SK-N-SH (cell line): ENCODE measurements around the gene COQ5. TPM values are rescaled to one million over a fixed set of nuclear protein-coding genes. Genes with fewer than 3 reads are reported as not detected.
"Not testable (repeated sequence)": the region's sequence is repeated elsewhere in the genome, so short reads cannot be mapped to it uniquely, and the experiment has no call there.

Experiments used
- CTCF ChIA-PET: fragments of 300-600, 350-600 bp; formaldehyde crosslinking; extraction: SDS; loops from one replicate; lab custom pipeline; 2021; lab: Yijun Ruan, JAX
- POLR2A ChIA-PET: fragments of 350-600 bp; sonication (Branson Sonifier 250); formaldehyde crosslinking; extraction: SDS; loops from one replicate; lab custom pipeline; 2020; ENCODE audit warnings: antibody characterized with exemption, inconsistent platforms; lab: Yijun Ruan, JAX
- DNase-seq: peaks from one replicate; pipeline ENCODE4 v3.0.0; 2012
- H2AFZ ChIP-seq: fragments of 200-600 bp; sonication (generic); 2 replicates; pipeline ENCODE4 v1.8.1; 2016; ENCODE audit warnings: antibody characterized with exemption, mild to moderate bottlenecking, low read depth
- H3F3A ChIP-seq: fragments of 200-600 bp; sonication (generic); replicated peaks from 2 replicates; pipeline ENCODE3; 2016; ENCODE audit warnings: antibody characterized with exemption, mild to moderate bottlenecking; ENCODE audit not compliant: insufficient read depth
- H3K27ac ChIP-seq, 2 experiments: fragments of 200-500 bp in 1 of 2; fragments of 200-600 bp in 1 of 2; sonication (Bioruptor generic) in 1 of 2; sonication (generic), shearing (Covaris generic) in 1 of 2; 2 replicates each; pipeline versions ENCODE4 v1.5.1 to v1.6.1; 2014 to 2016; ENCODE audit warnings: low read depth in 2 of 2, inconsistent platforms in 1 of 2, low read length in 1 of 2, mild to moderate bottlenecking in 1 of 2, mixed read lengths in 1 of 2
- H3K27me3 ChIP-seq: fragments of 200-600 bp; sonication (generic), shearing (Covaris generic); 2 replicates; pipeline ENCODE4 v1.6.1; 2016; ENCODE audit warnings: mixed run types; ENCODE audit not compliant: insufficient read depth
- H3K36me3 ChIP-seq, 2 experiments: fragments of 200-500 bp in 1 of 2; fragments of 200-600 bp in 1 of 2; sonication (Bioruptor generic) in 1 of 2; sonication (generic) in 1 of 2; replicated peaks in 1 of 2; 2 replicates each; pipeline versions ENCODE3 to v1.5.1; 2014 to 2016; ENCODE audit warnings: low read length in 1 of 2, mild to moderate bottlenecking in 1 of 2; ENCODE audit not compliant: insufficient read depth in 2 of 2, control insufficient read depth in 1 of 2
- H3K4me1 ChIP-seq, 2 experiments: fragments of 200-500 bp in 1 of 2; fragments of 200-600 bp in 1 of 2; sonication (Bioruptor generic) in 1 of 2; sonication (generic), shearing (Covaris generic) in 1 of 2; 2 replicates each; pipeline versions ENCODE4 v1.5.1 to v1.6.1; 2014 to 2016; ENCODE audit warnings: low read depth in 1 of 2, low read length in 1 of 2, mixed run types in 1 of 2; ENCODE audit not compliant: insufficient read depth in 2 of 2, control insufficient read depth in 1 of 2
- H3K4me2 ChIP-seq: fragments of 200-600 bp; sonication (generic), shearing (Covaris generic); 2 replicates; pipeline ENCODE4 v1.6.1; 2017; ENCODE audit warnings: mixed run types
- H3K4me3 ChIP-seq, 2 experiments: fragments of 200-500 bp in 1 of 2; fragments of 200-600 bp in 1 of 2; sonication (Bioruptor generic) in 1 of 2; sonication (generic), shearing (Covaris generic) in 1 of 2; 2 replicates each; pipeline versions ENCODE4 v1.5.1 to v1.8.1; 2014 to 2016; ENCODE audit warnings: low read depth in 2 of 2, inconsistent platforms in 1 of 2, low read length in 1 of 2, mild to moderate bottlenecking in 1 of 2, mixed read lengths in 1 of 2, moderate library complexity in 1 of 2
- H3K79me2 ChIP-seq: fragments of 200-600 bp; sonication (generic); 2 replicates; pipeline ENCODE4 v1.8.1; 2017; ENCODE audit warnings: mild to moderate bottlenecking; ENCODE audit not compliant: insufficient read depth
- H3K9ac ChIP-seq: fragments of 200-600 bp; sonication (generic); 2 replicates; pipeline ENCODE4 v1.6.1; 2017; ENCODE audit warnings: mixed run types
- H3K9me2 ChIP-seq: fragments of 200-600 bp; sonication (generic); 2 replicates; pipeline ENCODE4 v1.6.1; 2017; ENCODE audit warnings: mixed run types
- H3K9me3 ChIP-seq: fragments of 200-600 bp; sonication (generic); 2 replicates; pipeline ENCODE4 v1.6.1; 2017; ENCODE audit warnings: mixed run types, mild to moderate bottlenecking, moderate library complexity
- H4K20me1 ChIP-seq: fragments of 200-600 bp; sonication (generic); 2 replicates; pipeline ENCODE4 v1.6.1; 2017; ENCODE audit warnings: mild to moderate bottlenecking, mixed run types; ENCODE audit not compliant: insufficient read depth
- EP300 ChIP-seq, 2 experiments: IDR thresholded peaks; 2 replicates each; pipeline versions ENCODE4 v1.4.0 to v1.6.1; 2012; ENCODE audit warnings: borderline replicate concordance in 1 of 2, low read depth in 1 of 2, low read length in 1 of 2
- FOXJ3 ChIP-seq: sonication (generic); formaldehyde crosslinking; IDR thresholded peaks from 2 replicates; pipeline ENCODE4 v1.5.1; 2020; ENCODE audit warnings: mild to moderate bottlenecking, missing genetic modification reagents
- MXI1 ChIP-seq: IDR thresholded peaks from 2 replicates; pipeline ENCODE4 v1.6.1; 2012; ENCODE audit warnings: mild to moderate bottlenecking, low read depth, low read length, improper control_type of control experiment
- NFIC ChIP-seq: IDR thresholded peaks from 2 replicates; pipeline ENCODE4 v1.4.0; 2012; ENCODE audit warnings: borderline replicate concordance
- SMC3 ChIP-seq: IDR thresholded peaks from 2 replicates; pipeline ENCODE4 v1.6.1; 2012; ENCODE audit warnings: low read depth, low read length, improper control_type of control experiment
- TAF1 ChIP-seq: IDR thresholded peaks from 2 replicates; pipeline ENCODE4 v1.6.1; 2012; ENCODE audit warnings: low read depth, mild to moderate bottlenecking, low read length, moderate library complexity, borderline replicate concordance
- YY1 ChIP-seq: IDR thresholded peaks from 2 replicates; pipeline ENCODE4 v1.4.0; 2012; ENCODE audit warnings: low read depth, mild to moderate bottlenecking
- WGBS: methylation state at CpG from one replicate; pipeline ENCODE4 v1.1.6; 2017; ENCODE audit warnings: low lambda C conversion rate; 5-methylcytosine and 5-hydroxymethylcytosine counted together
- polyA plus RNA-seq, 3 experiments: library from polyadenylated mRNA; depleted of rRNA; stranded (reverse); fragments of >200 nt; gene quantifications; 2 replicates each; pipeline ENCODE4 v1.2.3, GENCODE V29; 2012
- TF ChIP-seq, protein P1 (sequence below): IDR thresholded peaks from 2 replicates; pipeline ENCODE4 v1.4.0; 2012; ENCODE audit warnings: low read depth
- TF ChIP-seq, protein P2 (sequence below): fragments of 150-350 bp; IDR thresholded peaks from 2 replicates; pipeline ENCODE4 v1.6.1; 2017; ENCODE audit warnings: antibody characterized with exemption, low read length, low read depth, borderline replicate concordance
- TF ChIP-seq, protein P3 (sequence below): fragments of 150-350 bp; IDR thresholded peaks from 2 replicates; pipeline ENCODE4 v1.6.1; 2016; ENCODE audit warnings: mild to moderate bottlenecking, low read depth, low read length

The COQ5 gene
- polyA plus RNA-seq, 1 of the 3 experiments (the other 2 are of a cell fraction) = 28.0 TPM

DNA sequence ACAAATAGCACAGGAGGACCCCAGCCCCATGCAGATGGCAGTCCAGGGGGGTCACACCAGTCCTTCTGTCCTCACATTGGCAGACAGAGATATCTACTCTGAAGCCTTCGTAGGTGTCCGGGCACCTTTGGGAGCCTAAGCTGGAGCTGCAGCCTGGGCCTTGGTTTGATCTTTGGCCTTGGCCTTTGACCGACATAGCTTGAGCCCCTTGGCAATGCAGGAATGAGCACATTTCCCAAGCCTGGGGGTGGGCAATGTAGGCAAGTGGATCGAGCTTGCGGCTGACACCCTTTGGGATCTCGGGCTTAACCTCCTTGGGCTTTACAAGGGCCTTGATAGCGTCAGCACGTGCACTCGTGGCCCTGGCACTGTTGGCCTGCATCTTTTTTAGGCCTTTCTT lies 6.4 kb downstream of the COQ5 start:
- H3K27ac ChIP-seq = no peak overlapping the region
- no peak overlapping the region for H3K4me2 ChIP-seq
- peaks cover 7% of the 10 kb centered on the region; the same call in 1 of the 2 replicates for H3K79me2 ChIP-seq
- H2AFZ ChIP-seq = no peak overlapping the region
- no peaks in the 10 kb centered on the region for H3K4me1 ChIP-seq
- H4K20me1 ChIP-seq = no peaks in the 10 kb centered on the region
- POLR2A ChIA-PET = no interaction called here
- TF ChIP-seq YY1 = no peak
- TF ChIP-seq NFIC = no peak
- no peak for TF ChIP-seq FOXJ3
- no peak for TF ChIP-seq TAF1
- TF ChIP-seq EP300 (IDR thresholded peaks at IDR 0.05; ENCODE audit: borderline replicate concordance in 1 of 2, low read depth in 1 of 2, low read length in 1 of 2) = no peak
- TF ChIP-seq, protein P1, sequence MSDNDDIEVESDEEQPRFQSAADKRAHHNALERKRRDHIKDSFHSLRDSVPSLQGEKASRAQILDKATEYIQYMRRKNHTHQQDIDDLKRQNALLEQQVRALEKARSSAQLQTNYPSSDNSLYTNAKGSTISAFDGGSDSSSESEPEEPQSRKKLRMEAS = no peak
- TF ChIP-seq, protein P2, sequence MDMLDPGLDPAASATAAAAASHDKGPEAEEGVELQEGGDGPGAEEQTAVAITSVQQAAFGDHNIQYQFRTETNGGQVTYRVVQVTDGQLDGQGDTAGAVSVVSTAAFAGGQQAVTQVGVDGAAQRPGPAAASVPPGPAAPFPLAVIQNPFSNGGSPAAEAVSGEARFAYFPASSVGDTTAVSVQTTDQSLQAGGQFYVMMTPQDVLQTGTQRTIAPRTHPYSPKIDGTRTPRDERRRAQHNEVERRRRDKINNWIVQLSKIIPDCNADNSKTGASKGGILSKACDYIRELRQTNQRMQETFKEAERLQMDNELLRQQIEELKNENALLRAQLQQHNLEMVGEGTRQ = no peak
- TF ChIP-seq MXI1 = no peak
- TF ChIP-seq, protein P3, sequence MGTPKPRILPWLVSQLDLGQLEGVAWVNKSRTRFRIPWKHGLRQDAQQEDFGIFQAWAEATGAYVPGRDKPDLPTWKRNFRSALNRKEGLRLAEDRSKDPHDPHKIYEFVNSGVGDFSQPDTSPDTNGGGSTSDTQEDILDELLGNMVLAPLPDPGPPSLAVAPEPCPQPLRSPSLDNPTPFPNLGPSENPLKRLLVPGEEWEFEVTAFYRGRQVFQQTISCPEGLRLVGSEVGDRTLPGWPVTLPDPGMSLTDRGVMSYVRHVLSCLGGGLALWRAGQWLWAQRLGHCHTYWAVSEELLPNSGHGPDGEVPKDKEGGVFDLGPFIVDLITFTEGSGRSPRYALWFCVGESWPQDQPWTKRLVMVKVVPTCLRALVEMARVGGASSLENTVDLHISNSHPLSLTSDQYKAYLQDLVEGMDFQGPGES = no peak
- TF ChIP-seq SMC3 = no peak
- CTCF ChIA-PET = interaction anchor here (0.6 kb wide), 1 partner anchor 20 kb away, joined by 3 read pairs; no protein-coding TSS in a partner anchor
- H3K9ac ChIP-seq = no peak overlapping the region
- H3K36me3 ChIP-seq = peaks cover 0 to 4% of the 10 kb centered on the region in 2 experiments
- 94% methylated on average over 6 of the region's 9 CpGs for WGBS
- H3K4me3 ChIP-seq = no peak overlapping the region
- no peaks in the 10 kb centered on the region for H3F3A ChIP-seq
- no peaks in the 10 kb centered on the region for H3K9me3 ChIP-seq
- H3K9me2 ChIP-seq = no peaks in the 10 kb centered on the region
- no peaks in the 10 kb centered on the region for H3K27me3 ChIP-seq
- DNase-seq = no peak

- H3K27ac ChIP-seq, H3K27me3 ChIP-seq, H2AFZ ChIP-seq, H3K4me2 ChIP-seq, DNase-seq, POLR2A ChIA-PET, H3F3A ChIP-seq, H3K9me3 ChIP-seq, H3K4me1 ChIP-seq, H3K79me2 ChIP-seq, H3K9me2 ChIP-seq, H3K9ac ChIP-seq, CTCF ChIA-PET, H3K4me3 ChIP-seq, H4K20me1 ChIP-seq: not testable (repeated sequence)
- WGBS = 97% methylated on average over 8 of the region's 8 CpGs
- peaks cover 0 to 17% of the 10 kb centered on the region in 2 experiments for H3K36me3 ChIP-seq
Observed at GRCh38 chr12:120519324-120519723, 9.6 kb downstream of the COQ5 start.
